DOHH2 (cell line): ENCODE results near the gene HDAC4.

ENCODE experiments used
- EZH2phosphoT487 ChIP-seq: fragments of 200-600 bp; sonication (generic); IDR thresholded peaks from 2 replicates; pipeline ENCODE4 v1.6.1; 2017; ENCODE audit warnings: borderline replicate concordance, mild to moderate bottlenecking, antibody characterized with exemption, low read length, moderate library complexity, mixed read lengths
- TF ChIP-seq, protein P1 (sequence below): fragments of 200-600 bp; sonication (generic); IDR thresholded peaks from one replicate; pipeline ENCODE4 v1.5.1; 2014; ENCODE audit warnings: antibody characterized with exemption, mild to moderate bottlenecking, low read depth, low read length; ENCODE audit not compliant: poor library complexity, severe bottlenecking

GRCh38 chr2:239075918-239076758 lies 324.7 kb downstream of the HDAC4 start:
- TF ChIP-seq, protein P1, sequence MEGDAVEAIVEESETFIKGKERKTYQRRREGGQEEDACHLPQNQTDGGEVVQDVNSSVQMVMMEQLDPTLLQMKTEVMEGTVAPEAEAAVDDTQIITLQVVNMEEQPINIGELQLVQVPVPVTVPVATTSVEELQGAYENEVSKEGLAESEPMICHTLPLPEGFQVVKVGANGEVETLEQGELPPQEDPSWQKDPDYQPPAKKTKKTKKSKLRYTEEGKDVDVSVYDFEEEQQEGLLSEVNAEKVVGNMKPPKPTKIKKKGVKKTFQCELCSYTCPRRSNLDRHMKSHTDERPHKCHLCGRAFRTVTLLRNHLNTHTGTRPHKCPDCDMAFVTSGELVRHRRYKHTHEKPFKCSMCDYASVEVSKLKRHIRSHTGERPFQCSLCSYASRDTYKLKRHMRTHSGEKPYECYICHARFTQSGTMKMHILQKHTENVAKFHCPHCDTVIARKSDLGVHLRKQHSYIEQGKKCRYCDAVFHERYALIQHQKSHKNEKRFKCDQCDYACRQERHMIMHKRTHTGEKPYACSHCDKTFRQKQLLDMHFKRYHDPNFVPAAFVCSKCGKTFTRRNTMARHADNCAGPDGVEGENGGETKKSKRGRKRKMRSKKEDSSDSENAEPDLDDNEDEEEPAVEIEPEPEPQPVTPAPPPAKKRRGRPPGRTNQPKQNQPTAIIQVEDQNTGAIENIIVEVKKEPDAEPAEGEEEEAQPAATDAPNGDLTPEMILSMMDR, result no peak
- no peak for TF ChIP-seq EZH2phosphoT487
